Mucosa of descending colon (tissue), 3 donors: ENCODE results near the gene MOB3C. TPM values are rescaled to one million over a fixed set of nuclear protein-coding genes. Genes with fewer than 3 reads are reported as not detected.

ENCODE experiments used
- ATAC-seq: fragments of 200-7000 bp; cut with Tn5 transposase; one replicate; pipeline ENCODE4 v1.9.1; 2020; ENCODE audit warnings: mild to moderate bottlenecking, moderate library complexity
- DNase-seq, 3 donors: peaks; one replicate each; pipeline ENCODE4 v3.0.0-alpha.2; 2020
- H3K36me3 ChIP-seq: fragments of 200-600 bp; one replicate; pipeline ENCODE4 v1.8.0; 2021; ENCODE audit warnings: low read depth, mild to moderate bottlenecking
- H3K4me1 ChIP-seq: fragments of 200-600 bp; one replicate; pipeline ENCODE4 v1.8.0; 2021; ENCODE audit warnings: low read depth, mild to moderate bottlenecking
- H3K4me3 ChIP-seq: fragments of 200-600 bp; one replicate; pipeline ENCODE4 v1.8.0; 2021; ENCODE audit warnings: mild to moderate bottlenecking
- H3K9me3 ChIP-seq: fragments of 200-600 bp; one replicate; pipeline ENCODE4 v1.8.0; 2021; ENCODE audit warnings: mild to moderate bottlenecking
- intact Hi-C, 2 donors: fragments of 100-400 bp; cut with DNase I in 1 of 2; cut with micrococcal nuclease in 1 of 2; formaldehyde crosslinking; loops; one replicate each; pipeline versions ENCODE4 v1.11.0 to v1.11.1; 2022; cut with DNase I, micrococcal nuclease
- total RNA-seq, 3 donors: library from RNA; stranded (reverse); fragmentation: NEBNext Ultra II Directional in 2 of 3; extraction: Animal tissue kit (Norgen Biotek cat#: 25700) in 2 of 3; gene quantifications; one replicate each; pipeline versions ENCODE4 v1.2.1 to v1.2.4, GENCODE V29; 2021 to 2023
- TF ChIP-seq, protein P1 (sequence below): fragments of 200-600 bp; IDR thresholded peaks from one replicate; pipeline ENCODE4 v1.8.0; 2022; ENCODE audit warnings: antibody characterized with exemption, mild to moderate bottlenecking
- donor health status: DM: no; HTN: no; CAD: no; lungs with moderate emphysema.
- donor health status: DM: no; HTN: no; CAD: no.
- donor health status: DM: no; HTN: yes; CAD: no.

Gene MOB3C
- total RNA-seq, 3 donors from 2014 or later = 15.4 to 24.4 (median 17.4) TPM

DNA sequence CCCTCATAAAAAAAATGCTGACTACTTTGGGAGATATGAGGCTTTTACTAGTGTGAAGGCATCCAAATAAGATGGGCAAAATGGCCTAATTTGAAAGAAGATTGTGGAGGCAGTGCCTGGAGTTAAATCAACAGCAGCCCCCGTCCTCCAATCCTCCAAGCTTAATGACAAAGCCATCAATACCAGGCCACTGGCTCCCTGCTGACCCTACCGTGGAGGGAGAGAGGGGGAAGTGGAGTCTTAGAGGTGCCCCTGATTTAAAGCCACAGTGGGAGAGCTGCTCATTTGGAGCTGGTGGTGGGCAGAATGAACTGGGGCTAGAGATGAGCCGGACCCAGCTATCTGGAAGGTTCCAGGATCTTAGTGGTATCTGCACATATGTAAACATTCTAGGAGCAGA is 40.8 kb downstream of the MOB3C start:
- H3K4me1 ChIP-seq = no peaks in the 10 kb centered on the region
- intact Hi-C loops = no loop called here
- H3K36me3 ChIP-seq = peaks cover 9% of the 10 kb centered on the region
- DNase-seq (no peak), ATAC-seq (no peak)
- no peaks in the 10 kb centered on the region for H3K9me3 ChIP-seq
- H3K4me3 ChIP-seq = no peak overlapping the region
- TF ChIP-seq, protein P1, sequence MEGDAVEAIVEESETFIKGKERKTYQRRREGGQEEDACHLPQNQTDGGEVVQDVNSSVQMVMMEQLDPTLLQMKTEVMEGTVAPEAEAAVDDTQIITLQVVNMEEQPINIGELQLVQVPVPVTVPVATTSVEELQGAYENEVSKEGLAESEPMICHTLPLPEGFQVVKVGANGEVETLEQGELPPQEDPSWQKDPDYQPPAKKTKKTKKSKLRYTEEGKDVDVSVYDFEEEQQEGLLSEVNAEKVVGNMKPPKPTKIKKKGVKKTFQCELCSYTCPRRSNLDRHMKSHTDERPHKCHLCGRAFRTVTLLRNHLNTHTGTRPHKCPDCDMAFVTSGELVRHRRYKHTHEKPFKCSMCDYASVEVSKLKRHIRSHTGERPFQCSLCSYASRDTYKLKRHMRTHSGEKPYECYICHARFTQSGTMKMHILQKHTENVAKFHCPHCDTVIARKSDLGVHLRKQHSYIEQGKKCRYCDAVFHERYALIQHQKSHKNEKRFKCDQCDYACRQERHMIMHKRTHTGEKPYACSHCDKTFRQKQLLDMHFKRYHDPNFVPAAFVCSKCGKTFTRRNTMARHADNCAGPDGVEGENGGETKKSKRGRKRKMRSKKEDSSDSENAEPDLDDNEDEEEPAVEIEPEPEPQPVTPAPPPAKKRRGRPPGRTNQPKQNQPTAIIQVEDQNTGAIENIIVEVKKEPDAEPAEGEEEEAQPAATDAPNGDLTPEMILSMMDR = no peak

DNA sequence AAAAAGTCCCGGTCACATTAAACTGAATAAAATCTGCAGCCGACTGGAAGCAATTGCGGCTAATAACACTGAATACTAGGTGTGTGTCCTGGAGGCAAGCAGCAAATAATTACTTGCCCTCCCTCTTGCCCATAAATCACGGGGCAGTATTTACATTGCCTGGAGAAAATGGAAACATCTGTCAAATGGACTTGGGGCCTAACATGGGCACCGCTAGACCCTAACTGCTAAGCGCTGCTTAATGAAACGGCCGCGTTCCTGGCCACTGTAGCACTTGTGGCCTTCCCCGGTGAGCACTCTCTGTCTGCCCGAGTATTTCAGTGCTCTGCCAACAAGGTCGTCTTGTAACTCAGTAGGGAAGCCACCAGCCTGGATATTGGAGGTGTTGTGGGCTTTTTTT is 41.3 kb downstream of the MOB3C start:
- TF ChIP-seq, protein P1 = no peak
- intact Hi-C loops = no loop called here
- DNase-seq (no peak), ATAC-seq (no peak)
- H3K4me3 ChIP-seq = no peak overlapping the region
- H3K36me3 ChIP-seq = peaks cover 9% of the 10 kb centered on the region
- no peaks in the 10 kb centered on the region for H3K4me1 ChIP-seq
- H3K9me3 ChIP-seq = no peaks in the 10 kb centered on the region

- DNase-seq = no peak
- H3K4me3 ChIP-seq = no peak overlapping the region
- ATAC-seq = no peak
- H3K9me3 ChIP-seq = no peaks in the 10 kb centered on the region
- H3K4me1 ChIP-seq = no peaks in the 10 kb centered on the region
- H3K36me3 ChIP-seq = no peaks in the 10 kb centered on the region
- intact Hi-C loops = no loop called here
- TF ChIP-seq, protein P1 = no peak
Observed at GRCh38 chr1:46571691-46572225, 44.9 kb downstream of the MOB3C start.

GRCh38 chr1:46569884-46570725 is 46.5 kb downstream of the MOB3C start:
- Histone ChIP-seq H3K4me1 (no peaks in the 10 kb centered on the region), H3K4me3 (no peak overlapping the region), H3K9me3 (no peaks in the 10 kb centered on the region), H3K36me3 (no peaks in the 10 kb centered on the region)
- TF ChIP-seq, protein P1 = no peak
- DNase-seq (no peak), ATAC-seq (peak; percentile 68)
- intact Hi-C loops = no loop called here

- TF ChIP-seq, protein P1 = no peak
- Histone ChIP-seq H3K4me1 (no peaks in the 10 kb centered on the region), H3K9me3 (no peaks in the 10 kb centered on the region), H3K36me3 (no peaks in the 10 kb centered on the region), H3K4me3 (no peak overlapping the region)
- DNase-seq (no peak), ATAC-seq (no peak)
- intact Hi-C loops = no loop called here
Observed at GRCh38 chr1:46569116-46569515, 47.5 kb downstream of the MOB3C start.
